AG04449 (cell line): ENCODE data around the gene CSN2.
A peak's percentile ranks its signal among the peaks of the same experiment; 100 is the strongest.

ENCODE experiments used
- CTCF ChIA-PET: fragments of 350-600 bp; formaldehyde crosslinking; extraction: SDS; loops from one replicate; lab custom pipeline; 2021; ENCODE audit warnings: antibody characterized with exemption; lab: Yijun Ruan, JAX
- POLR2A ChIA-PET: fragments of 400-600, 350-600 bp; formaldehyde crosslinking; extraction: SDS; loops from one replicate; lab custom pipeline; 2020; ENCODE audit warnings: antibody characterized with exemption, inconsistent platforms; lab: Yijun Ruan, JAX
- DNase-seq: peaks from one replicate; pipeline ENCODE4 v3.0.0-alpha.2; 2010; ENCODE audit warnings: low read depth, low spot score
- H3K4me3 ChIP-seq: 2 replicates; pipeline ENCODE4 v1.5.1; 2011; ENCODE audit warnings: low read depth, mild to moderate bottlenecking, control low read depth, low read length
- CTCF ChIP-seq: IDR thresholded peaks from one replicate; pipeline ENCODE4 v1.5.1; 2011; ENCODE audit warnings: mild to moderate bottlenecking, moderate library complexity, low read length, control low read depth, inconsistent platforms; ENCODE audit not compliant: insufficient read depth; ENCODE audit errors: missing control alignments

The CSN2 gene

GRCh38 chr4:69910016-69910782 is 55.3 kb downstream of the CSN2 start:
- ChIA-PET CTCF (no interaction called here), POLR2A (no interaction called here)
- H3K4me3 ChIP-seq = no peak overlapping the region
- no peak for DNase-seq
- TF ChIP-seq CTCF = no peak

DNA sequence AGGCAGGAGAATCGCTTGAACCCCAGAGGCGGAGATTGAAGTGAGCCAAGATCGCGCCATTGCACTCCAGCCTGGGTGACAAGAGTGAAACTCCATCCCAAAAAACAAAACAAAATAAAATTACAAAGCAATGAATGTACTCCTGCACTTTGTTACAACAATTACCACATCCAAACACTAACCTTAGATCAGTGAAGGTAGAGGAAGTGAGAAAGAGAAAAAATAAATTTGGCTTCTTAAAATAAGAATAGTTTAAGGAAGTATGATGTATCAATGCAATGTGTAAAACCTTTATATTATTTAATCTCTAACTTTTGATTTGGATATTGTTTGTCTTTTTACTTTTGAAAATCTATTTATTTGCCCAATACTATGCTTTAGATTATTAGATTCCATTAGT is 56.3 kb downstream of the CSN2 start:
- CTCF ChIA-PET = no interaction called here
- DNase-seq = no peak
- no peak for TF ChIP-seq CTCF
- H3K4me3 ChIP-seq = no peak overlapping the region
- POLR2A ChIA-PET = no interaction called here

DNA sequence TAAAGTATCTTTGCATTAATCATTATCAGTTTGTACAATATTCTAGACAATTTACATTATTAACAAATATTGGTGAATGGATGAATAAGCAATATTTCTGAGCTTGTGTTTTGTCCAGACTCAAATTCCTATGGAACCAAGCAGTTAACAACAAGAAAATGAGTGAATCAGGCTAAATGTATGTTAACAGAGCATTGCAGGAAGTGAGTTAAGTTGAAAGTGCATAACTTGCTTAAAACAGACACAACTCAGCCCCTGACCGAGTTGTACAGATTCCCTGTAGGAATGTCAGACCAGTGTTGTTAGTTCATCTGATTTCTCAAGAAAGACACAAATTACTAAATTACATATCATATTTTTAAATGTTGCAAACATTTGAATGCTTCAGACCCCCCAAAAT is 58.4 kb downstream of the CSN2 start:
- peak; percentile 19 for DNase-seq
- H3K4me3 ChIP-seq = no peak overlapping the region
- no peak for TF ChIP-seq CTCF
- ChIA-PET CTCF (no interaction called here), POLR2A (no interaction called here)
